ENCODE data around the gene TTC5.
"Not testable (repeated sequence)": the region's sequence is repeated elsewhere in the genome, so short reads cannot be mapped to it uniquely, and the experiment has no call there.

The TTC5 gene, protein sequence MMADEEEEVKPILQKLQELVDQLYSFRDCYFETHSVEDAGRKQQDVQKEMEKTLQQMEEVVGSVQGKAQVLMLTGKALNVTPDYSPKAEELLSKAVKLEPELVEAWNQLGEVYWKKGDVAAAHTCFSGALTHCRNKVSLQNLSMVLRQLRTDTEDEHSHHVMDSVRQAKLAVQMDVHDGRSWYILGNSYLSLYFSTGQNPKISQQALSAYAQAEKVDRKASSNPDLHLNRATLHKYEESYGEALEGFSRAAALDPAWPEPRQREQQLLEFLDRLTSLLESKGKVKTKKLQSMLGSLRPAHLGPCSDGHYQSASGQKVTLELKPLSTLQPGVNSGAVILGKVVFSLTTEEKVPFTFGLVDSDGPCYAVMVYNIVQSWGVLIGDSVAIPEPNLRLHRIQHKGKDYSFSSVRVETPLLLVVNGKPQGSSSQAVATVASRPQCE

DNA sequence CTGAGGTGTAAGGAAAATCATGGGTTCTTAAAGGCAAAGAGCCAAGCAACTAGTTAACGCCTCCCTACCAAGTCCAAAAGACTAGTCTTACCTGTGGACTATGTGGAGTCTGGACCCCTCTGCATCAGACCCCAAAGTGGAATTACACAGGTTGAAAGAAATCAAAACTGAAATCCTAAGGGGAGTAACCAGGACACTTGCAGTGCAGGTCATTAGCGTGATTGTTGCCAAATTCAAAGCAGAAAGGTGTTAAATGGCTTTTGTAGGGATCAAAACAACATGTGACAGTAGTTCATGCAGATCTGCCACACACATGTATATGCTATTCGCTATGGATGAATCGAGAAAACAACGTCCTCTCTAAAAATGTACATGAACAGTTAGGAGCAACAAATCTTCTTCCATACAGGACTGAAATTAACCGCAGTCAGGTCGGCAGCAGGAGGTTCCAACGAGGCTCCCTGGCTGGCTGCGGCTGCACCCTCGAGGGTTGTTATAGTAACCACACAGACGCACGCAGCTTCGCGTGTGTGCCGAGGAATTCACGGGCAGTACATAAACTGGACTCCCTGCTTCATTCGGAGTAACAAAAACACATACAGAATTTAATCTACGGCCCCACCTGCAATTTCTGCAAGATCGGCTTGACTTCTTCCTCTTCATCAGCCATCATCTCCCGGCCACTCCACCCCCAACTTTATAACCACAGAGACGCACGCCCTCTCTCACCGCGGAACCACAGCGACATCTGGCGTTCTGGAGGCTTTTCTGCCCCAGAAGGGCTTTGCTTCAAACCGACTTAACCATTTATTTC lies at the start of gene TTC5:
Gene TTC5, minus strand, starts transcription at position 687 of the 814 bp plus-strand sequence. Its CDS starts 14 bp downstream, at position 673.
- DNase-seq (ENCODE audit: low read depth): peak; percentile 44

DNA sequence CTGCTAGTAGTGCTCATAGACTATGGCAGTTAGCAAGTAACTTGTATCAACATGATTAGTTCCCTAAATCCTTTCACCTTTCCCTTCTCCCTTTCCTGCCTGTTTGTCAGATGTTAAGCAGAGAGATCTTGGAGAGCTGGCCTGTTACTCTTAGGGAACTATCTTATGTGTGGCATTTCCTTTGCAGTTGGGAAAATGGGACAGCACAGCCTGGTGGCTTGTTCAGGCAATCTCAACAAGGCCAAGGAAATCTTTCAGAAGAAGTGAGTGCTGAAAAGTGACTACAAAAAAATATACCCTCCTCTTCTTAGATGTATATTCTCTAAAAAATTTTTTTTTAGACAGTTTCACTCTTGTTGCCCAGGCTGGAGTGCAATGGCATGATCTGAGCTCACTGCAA lies 45.1 kb upstream of the TTC5 start:
- no peak for DNase-seq (ENCODE audit: low read depth)

DNA sequence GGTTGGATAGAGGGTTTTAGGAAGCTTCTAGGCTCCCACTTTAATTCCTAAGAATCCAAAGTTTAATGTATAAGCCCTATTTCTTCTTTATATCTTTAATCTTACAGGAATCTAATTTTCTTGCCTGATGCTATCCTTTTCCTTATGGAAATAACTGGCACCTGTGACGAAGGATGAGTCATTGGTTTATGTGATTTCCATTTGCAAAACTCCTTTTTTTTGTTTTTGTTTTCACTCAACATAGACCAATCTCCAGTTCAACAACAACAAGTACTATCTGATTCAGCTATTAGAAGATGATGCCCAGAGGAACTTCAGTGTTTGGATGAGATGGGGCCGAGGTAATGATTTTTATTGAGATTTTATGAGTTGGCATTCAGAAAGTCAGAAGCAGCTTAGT lies 44.5 kb upstream of the TTC5 start:
- DNase-seq (ENCODE audit: low read depth): no peak

DNA sequence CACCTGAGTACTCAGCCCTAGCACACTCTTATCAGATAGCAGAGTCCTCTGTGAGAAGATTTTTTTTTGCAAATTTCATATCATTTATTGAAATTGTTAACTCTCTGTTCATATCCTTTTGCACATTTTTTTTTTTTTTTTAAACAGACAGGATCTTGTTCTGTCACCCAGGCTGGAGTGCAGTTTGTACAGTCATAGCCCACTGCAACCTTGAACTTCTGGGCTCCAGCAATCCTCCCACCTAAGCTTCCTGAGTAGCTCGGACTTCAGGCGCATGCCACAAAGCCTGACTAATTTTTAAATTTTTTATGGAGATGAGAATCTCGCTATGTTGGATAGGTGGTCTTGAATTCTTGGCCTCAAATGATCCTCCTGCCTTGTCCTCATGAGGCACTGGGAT lies 42.0 kb upstream of the TTC5 start:
- DNase-seq (ENCODE audit: low read depth): no peak

DNA sequence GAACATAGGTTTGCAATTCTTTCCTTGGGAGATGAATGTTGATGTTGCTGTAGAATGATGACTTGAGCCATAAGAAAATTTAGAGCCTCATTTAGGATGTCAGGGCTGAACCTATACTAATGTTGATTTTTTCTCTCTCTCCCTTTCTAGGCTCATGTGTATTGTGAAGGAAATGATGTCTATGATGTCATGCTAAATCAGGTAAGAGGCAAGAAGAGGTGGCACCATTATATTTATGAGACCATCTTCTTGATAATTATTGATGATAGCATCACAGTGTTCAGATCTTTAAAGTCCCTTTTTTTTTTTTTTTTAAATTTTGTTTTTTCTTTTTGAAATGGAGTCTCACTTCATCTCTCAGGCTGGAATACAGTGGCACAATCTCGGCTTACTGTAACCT lies 41.0 kb upstream of the TTC5 start:
- no peak for DNase-seq (ENCODE audit: low read depth)

DNA sequence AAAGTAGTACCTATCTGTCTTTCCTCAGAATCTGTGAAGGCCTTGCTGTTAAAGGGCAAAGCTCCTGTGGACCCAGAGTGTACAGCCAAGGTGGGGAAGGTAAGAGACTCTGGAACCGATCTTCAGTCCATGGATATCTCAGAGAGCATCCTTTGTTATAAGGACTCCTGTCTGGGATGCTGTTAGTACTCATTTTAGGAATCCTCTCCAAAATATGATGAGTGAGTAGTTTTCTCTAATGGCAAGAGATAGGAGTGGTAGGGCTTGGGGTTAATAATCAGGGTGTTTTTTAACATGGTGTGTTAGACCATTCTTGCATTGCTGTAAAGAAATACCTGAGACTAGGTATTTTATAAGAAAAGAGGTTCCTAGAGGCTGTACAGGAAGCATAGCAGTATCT lies 39.6 kb upstream of the TTC5 start:
- no peak for DNase-seq (ENCODE audit: low read depth)

DNA sequence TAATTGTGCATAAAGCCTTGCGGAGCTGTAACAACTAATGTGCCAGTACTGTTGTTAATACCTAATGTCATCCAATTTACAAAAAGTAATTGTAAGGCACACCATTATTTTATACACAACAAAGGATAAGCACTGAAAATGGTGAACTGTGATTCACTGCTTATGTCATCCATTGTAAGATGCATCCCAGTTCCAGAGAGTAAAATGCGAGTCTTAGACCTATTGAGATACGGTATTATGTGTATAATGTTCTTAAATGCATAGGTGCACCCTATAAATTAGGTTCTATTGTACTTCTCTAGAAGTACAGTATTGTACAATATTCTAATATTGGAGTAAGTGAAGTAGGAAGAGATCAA lies 38.1 kb upstream of the TTC5 start:
- DNase-seq (ENCODE audit: low read depth): no peak

DNA sequence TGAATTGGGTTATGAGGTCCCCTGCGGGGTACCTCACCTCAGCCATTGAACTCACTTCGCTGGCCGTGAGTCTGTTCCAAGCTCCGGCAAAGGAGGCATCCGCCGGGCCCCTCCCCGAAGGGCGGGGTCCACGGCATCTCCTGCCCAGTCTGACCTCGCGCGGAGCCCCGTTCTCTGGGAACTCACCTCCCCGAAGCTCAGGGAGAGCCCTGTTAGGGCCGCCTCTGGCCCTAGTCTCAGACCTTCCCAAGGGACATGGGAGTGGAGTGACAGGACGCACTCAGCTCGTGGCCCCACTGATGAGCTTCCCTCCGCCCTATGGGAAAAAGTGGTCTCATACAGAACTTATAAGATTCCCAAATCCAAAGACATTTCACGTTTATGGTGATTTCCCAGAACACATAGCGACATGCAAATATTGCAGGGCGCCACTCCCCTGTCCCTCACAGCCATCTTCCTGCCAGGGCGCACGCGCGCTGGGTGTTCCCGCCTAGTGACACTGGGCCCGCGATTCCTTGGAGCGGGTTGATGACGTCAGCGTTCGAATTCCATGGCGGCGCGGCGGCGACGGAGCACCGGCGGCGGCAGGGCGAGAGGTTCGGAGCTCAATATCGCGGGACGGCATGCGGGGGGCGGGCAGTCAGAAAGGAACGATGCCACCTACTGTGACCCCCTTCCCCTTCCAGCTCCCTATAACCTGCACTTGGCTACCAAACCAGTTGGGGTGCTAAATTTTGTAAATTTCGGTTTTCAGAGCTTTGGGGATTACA lies 37.5 kb upstream of the TTC5 start, which contains the start of gene PARP2:
Gene PARP2, plus strand, starts transcription at position 544 of the 770 bp plus-strand sequence. Its CDS starts 7 bp downstream, at position 551.
- peak; percentile 99 for DNase-seq (ENCODE audit: low read depth)

DNA sequence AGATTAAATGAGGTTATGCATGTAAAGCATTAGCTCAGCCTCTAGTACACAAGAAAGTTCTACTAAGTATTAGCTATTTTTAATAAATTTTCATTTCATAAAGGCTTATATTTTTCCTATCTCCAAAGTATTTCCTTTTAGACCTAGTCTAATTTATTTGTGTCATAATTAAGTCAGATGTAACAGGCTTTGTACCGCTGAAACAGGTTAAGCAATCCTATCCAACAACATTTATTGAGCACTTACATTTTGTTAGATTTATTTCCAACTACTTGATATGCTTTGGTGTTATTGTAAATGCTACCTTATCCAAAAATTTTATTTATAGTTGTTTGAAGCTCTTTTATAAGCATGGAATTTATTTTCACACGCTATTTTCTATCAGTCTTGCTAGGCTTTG lies 35.9 kb upstream of the TTC5 start:
- no peak for DNase-seq (ENCODE audit: low read depth)

DNA sequence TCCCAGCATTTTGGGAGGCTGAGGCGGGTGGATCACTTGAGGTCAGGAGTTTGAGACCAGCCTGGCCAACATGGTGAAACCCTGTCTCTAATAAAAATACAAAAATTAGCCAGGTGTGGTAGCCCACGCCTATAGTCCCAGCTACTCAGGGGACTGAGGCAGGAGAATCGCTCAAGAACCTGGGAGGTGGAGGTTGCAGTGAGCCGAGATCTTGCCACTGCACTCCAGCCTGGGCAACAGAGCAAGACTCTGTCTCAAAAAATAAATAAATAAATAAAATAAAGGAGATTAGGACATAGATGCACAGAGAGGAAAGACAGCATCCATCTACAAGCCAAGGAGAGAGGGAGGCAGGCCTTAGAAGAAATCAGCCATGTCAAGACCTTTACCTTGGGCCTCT lies 35.3 kb upstream of the TTC5 start:
- DNase-seq (ENCODE audit: low read depth): not testable (repeated sequence)

DNA sequence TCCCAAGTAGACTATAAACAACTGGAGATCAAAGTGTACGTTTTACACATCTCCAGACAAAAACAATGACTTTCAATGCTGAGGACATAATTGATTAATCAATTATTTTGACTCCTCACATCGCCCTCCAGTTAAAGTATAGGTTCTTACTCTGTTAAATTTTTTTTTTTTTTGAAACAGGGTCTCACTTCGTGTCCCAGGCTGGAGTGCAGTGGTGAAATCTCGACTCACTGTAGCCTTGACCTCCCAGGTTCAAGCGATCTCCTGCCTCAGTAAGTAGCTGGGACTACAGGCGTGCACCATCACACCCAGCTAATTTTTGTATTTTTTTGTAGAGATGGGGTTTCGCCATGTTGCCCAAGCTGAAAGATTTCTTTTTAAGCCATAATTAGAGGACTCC lies 28.3 kb upstream of the TTC5 start:
- no peak for DNase-seq (ENCODE audit: low read depth)

DNA sequence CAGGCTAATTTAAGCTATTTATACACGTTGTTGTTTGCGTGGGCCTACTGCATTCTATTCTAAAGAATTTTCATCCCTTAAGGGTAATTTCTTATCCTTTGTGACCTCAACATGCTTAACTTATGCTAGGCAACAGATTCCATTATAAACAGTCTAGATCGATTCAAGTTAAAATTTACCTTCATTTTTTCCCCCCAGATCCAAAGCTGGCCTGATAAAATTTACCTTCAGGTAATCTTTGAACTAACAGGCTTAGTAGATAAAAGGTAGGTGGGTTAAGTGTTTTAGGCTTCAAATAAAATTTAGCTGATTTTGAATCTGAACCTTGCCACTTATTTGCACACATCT lies 27.7 kb upstream of the TTC5 start:
- DNase-seq (ENCODE audit: low read depth): no peak

DNA sequence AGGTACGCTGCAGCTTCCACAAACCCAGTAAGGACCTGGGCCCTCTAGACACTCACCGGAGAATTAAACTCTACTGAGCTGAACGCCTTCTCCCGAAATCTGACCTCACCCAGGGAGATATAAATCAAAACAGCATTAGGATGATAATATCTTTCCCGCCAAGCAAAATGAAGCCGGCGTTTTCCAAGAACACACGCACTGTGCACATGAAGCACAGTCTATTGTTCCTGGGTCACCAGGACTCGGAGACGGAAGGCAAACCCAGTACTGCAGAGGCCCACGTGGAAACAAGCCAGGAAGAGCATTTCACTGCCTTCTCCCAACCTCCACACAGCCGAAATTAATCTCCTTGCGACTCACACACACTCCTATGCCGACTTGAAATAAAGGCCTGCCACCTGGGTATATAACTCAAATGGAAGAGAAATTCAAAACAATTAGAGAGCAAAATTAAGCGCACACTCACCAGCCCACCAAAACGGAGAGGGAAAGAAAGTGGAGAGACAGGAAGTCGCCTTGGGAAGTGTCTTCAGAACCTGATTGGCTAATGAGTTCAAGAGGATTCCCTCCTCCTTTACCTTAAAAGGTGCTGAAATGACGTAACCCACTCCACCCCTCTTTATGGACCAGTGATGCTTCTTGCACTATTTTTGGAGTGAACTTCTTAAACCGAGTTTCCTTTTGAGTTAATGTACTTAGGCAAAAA lies 27.2 kb upstream of the TTC5 start, which contains the start of gene CCNB1IP1:
Gene CCNB1IP1, minus strand, starts transcription at position 492 of the 706 bp plus-strand sequence. CDS start 16,756 bp downstream, outside the sequence.
- peak; percentile 60 for DNase-seq (ENCODE audit: low read depth)

DNA sequence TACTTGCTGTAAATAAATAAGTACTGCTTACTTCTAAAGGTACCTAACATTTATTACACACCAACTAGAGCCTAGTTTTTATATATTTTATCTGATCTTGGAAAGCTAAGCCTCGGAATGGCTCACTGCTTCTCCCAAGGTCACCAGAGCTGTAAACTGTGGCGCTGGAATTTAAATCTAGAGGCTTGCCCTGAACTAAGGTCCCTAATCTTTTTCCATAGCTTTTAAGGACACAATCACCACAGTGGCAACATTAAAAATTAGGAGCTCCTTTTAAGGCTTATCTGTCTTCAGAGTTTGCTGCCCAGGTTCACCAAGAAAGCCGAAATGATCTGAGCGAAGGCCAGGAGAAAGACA lies 26.7 kb upstream of the TTC5 start:
- DNase-seq (ENCODE audit: low read depth): no peak

DNA sequence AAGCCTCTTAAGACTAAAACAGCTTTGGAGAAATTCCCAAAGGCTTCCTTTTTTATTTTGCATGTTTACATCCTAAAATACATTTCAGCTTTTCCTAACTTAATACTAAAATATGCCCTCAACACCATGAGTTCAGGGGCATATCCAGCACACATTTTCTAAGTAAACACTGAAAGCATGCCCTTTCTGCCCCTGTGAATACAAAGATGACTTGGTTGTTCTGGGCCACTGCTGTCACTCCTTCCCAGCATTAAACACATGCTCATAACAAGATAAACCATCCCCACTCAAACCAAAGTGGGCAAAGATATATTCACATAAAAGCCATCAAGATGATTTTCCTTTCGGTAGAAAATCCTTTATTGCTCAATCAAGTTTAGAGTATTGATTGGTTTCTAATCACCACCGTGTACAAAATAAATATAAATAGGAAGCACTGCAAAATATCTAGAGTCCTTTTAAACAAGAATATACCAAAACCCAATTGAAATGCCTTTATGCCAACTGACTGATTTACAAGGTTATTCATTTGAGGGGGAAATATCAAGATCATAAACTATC lies 25.4 kb upstream of the TTC5 start:
- no peak for DNase-seq (ENCODE audit: low read depth)

DNA sequence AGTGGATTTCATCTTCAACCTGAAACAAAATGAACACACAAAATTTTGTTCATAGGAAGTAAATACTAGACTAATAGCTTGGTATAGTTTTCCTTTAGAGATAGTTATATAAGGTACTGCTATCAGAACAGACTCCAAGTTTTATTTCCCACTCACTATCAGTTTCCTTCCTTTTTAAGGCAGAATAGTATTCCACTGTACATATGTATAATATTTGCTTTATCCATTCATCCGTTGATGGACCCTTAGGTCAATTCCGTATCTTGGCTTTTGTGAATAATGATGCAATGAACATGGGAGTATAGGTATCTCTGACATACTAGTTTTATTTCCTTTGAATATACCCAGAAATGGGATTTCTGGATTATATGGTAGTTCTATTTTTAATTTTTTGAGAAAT lies 23.6 kb upstream of the TTC5 start:
- DNase-seq (ENCODE audit: low read depth): no peak

DNA sequence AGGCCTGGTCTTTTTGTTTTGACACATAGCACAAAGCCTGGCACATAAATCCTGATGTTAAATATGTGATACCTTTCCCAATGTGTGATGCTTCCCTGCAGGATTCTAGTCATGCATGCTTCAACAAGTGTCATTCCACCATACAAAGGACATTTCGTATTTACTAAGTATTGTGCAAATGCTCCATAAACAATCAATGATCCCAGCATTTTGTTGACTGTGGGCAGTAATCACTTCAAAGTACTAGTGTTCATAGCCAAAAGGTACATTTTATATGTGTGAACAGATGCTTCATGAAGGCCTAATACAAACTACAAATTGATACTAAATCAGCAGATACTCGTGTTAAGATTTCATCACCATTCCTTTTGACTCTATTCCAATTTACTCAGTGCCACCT lies 23.0 kb upstream of the TTC5 start:
- no peak for DNase-seq (ENCODE audit: low read depth)

DNA sequence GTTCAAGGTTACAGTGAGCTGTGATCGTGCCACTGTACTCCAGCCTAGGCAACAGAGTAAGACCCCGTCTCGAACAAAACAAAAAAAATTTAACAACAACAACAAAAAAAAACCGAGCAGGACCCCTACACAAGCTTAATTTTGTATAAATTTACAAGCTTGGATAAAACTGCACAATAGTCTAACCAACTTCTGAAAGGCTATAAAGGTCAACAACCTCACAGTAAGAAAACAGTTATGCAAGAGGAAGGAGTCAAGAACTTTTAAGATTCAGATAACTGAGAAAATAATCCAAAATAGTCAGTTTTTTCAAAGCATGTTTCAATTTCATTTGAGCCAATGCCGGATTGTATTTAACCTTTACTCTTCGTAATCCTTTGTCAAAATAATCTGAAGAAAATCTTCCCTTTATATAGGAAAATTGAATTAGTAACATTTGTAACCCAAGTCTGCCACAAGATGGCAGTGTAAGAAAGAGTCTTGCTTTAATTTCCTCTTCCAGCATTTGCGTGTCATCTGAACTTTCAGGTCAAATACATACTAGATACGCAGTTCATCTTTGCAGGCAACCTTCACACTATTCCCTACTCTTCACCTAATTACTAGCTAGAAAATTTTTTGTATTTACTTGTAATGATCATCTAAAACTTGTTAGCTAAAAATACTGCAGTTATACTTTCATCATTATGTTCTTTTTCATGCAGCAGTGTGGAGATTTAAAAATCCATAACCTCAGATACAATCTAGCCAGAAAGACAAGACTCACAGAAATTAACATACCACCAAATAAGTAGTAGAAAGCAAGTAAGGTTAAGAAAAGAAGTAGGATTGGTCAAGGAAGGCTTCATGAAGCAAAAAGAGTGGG lies 21.5 kb upstream of the TTC5 start:
- DNase-seq (ENCODE audit: low read depth): no peak

DNA sequence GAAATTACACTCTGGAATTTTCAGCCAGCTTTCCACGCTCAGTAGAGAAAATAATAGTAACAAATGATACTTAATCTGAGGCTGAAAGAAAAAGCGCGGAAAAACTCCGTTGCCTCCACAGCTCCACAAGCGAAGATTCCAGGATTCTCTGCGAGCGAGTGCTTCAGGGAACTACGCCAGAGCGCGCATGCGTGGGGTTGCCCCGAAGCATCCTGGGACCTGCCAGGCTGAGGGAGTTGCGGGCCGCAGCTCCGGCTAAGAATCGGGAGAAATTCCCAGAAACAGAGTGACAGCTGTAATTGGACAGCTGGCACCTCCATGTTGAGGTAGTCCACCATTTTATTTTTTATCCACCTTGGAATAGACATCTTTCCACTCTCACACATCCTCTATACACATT lies 12.0 kb upstream of the TTC5 start:
- no peak for DNase-seq (ENCODE audit: low read depth)

DNA sequence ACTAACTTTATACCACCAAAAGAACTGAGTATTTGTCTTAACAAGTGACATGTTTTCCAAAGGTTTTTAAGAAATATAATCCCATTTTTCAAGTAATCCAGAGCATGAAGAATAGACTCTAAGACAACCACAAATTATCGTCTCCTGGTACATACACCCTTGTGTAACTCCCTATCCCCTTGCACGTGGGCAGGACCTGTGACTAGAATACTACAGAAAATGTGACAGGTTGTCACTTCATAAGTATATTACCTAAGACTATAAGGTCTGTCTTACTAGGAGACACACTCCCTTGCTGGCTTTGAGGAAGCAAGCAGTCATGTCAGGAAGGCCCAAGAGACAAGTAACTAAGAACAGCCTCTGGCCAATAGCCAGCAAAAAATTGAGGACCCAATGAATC lies 8.3 kb upstream of the TTC5 start:
- no peak for DNase-seq (ENCODE audit: low read depth)

DNA sequence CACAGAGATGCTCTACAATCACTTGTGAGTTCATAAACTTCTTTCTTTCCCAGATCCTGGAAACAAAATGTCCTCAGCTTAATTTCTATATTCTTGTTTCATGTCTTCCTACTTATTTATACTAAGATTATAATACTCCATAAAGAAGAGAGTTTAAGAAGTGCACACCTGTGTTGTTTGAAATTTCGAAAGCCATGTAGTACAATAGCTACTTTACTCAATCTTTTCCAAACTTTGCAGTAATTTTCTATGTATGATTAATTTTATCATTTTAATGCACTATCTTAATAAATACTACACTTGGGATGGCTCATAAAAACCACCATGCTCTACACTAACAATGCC lies 300 bp upstream of the TTC5 start:
- no peak for DNase-seq (ENCODE audit: low read depth)

Data from GM04503 (cell line).